ENCODE measurements around the gene DEK. TPM values are rescaled to one million over a fixed set of nuclear protein-coding genes. Genes with fewer than 3 reads are reported as not detected.
A peak's percentile ranks its signal among the peaks of the same experiment; 100 is the strongest.

Gene DEK
- polyA plus RNA-seq, 1 of the 3 experiments (the other 2 are of a cell fraction): 34.2 TPM

DNA sequence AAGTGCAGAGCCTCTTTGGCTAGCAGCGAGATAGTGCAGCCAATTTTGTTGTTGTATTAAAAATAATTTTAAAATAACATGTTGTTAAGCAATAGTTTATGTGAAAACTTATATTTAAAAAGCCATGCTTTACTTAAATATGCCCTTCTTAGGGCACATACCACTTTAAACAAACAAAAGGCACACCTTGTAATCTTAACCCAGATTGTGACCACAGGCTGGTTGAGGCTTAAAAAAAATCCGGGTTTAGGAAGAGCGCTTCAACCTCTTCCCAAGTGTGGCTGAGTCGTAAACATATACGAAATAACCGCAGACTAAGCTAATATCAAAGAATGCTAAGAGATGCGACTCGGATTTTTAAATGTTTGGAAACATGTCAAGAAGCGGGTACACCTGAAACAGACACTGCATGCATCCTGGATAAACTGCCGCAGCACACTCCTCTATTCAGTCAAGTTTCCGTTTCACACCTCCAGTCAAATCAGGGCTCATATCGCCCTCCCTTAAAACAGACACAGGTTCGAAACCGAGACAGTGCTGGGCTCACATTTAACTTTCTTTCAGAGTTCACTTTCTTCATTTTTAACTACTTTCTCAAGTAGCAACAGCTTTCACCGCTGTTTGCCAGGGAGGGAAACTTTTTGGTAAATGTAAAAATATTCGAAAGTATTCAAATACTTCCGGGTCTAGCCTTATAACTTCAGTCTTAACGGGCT lies 1.5 kb downstream of the DEK start:
- H3K27me3 ChIP-seq (ENCODE audit: insufficient read depth): no peaks in the 10 kb centered on the region
- peaks cover 8% of the 10 kb centered on the region for H3F3A ChIP-seq (replicated peaks; ENCODE audit: insufficient read depth)
- ChIA-PET CTCF (interaction anchor here (1.0 kb wide), 1 partner anchor 21 kb away, joined by 3 read pairs; no protein-coding TSS in a partner anchor), POLR2A (no interaction called here)
- H2AFZ ChIP-seq (ENCODE audit: low read depth): no peak overlapping the region
- H3K27ac ChIP-seq (ENCODE audit: low read depth in 2 of 2, low read length in 1 of 2): peak overlapping the region; percentile 47 to 88
- peaks cover 51% of the 10 kb centered on the region for H4K20me1 ChIP-seq (ENCODE audit: insufficient read depth)
- TF ChIP-seq RXRA (IDR thresholded peaks at IDR 0.05; ENCODE audit: borderline replicate concordance, low read depth): 0 out of 2 replicates have a peak, but pooled peaks have one; percentile 8
- TF ChIP-seq IRF3 (IDR thresholded peaks at IDR 0.05; ENCODE audit: low read depth, low read length): no peak
- 0 out of 2 replicates have a peak, but pooled peaks have one; percentile 30 for TF ChIP-seq ELF1 (IDR thresholded peaks at IDR 0.05)
- peaks cover 6 to 7% of the 10 kb centered on the region in 2 experiments for H3K36me3 ChIP-seq (replicated peaks in 1 of 2; ENCODE audit: control insufficient read depth in 1 of 2, insufficient read depth in 2 of 2, low read length in 1 of 2)
- H3K9me2 ChIP-seq: no peaks in the 10 kb centered on the region
- H3K4me2 ChIP-seq: peak overlapping the region; percentile 91
- 6% methylated on average over 18 of the region's 18 CpGs for WGBS (ENCODE audit: low lambda C conversion rate)
- H3K4me1 ChIP-seq (ENCODE audit: control insufficient read depth in 1 of 2, insufficient read depth in 2 of 2, low read depth in 1 of 2, low read length in 1 of 2): peaks cover 17 to 21% of the 10 kb centered on the region in 2 experiments; a peak in 3 of 4 replicates
- H3K9ac ChIP-seq: peak overlapping the region; percentile 92
- H3K4me3 ChIP-seq (ENCODE audit: low read depth in 2 of 2, low read length in 1 of 2): peak overlapping the region; percentile 88 to 93
- no peaks in the 10 kb centered on the region for H3K9me3 ChIP-seq
- H3K79me2 ChIP-seq (ENCODE audit: insufficient read depth): peaks cover 62% of the 10 kb centered on the region
- DNase-seq: no peak

DNA sequence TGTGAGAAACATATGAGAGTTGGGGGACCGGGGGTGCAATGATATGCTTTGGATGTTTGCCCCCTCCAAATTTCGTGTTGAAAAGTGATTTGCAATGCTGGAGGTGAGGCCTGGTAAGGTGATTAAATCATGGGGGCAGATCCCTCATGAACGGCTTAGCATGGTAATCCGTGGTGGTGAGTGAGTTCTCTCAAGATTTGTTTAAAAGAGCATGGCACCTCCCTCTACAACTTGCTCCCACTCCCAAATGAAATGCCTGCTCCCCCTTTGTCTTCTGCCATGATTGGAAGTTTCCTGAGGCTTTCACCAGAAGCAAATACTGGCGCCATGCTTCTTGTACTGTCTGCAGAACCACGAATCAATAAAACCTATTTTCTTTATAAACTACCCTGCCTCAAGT lies 2.5 kb downstream of the DEK start:
- ChIA-PET POLR2A (no interaction called here), CTCF (no interaction called here)
- DNase-seq: no peak
- Histone ChIP-seq H3K79me2 (ENCODE audit: insufficient read depth) (peaks cover 72% of the 10 kb centered on the region), H3K36me3 (replicated peaks in 1 of 2; ENCODE audit: control insufficient read depth in 1 of 2, insufficient read depth in 2 of 2, low read length in 1 of 2) (peaks cover 16% of the 10 kb centered on the region in 2 experiments), H4K20me1 (ENCODE audit: insufficient read depth) (peaks cover 56% of the 10 kb centered on the region), H3K4me3 (ENCODE audit: low read depth in 2 of 2, low read length in 1 of 2) (peak overlapping the region in 1 of 2 experiments; percentile 88; a peak in 3 of 4 replicates), H2AFZ (ENCODE audit: low read depth) (no peak overlapping the region), H3K27ac (ENCODE audit: low read depth in 2 of 2, low read length in 1 of 2) (peak overlapping the region in 1 of 2 experiments; percentile 45; a peak in 1 of 4 replicates), H3K4me1 (ENCODE audit: control insufficient read depth in 1 of 2, insufficient read depth in 2 of 2, low read depth in 1 of 2, low read length in 1 of 2) (peaks cover 17 to 21% of the 10 kb centered on the region in 2 experiments; a peak in 3 of 4 replicates), H3K9ac (no peak overlapping the region), H3F3A (replicated peaks; ENCODE audit: insufficient read depth) (peaks cover 8% of the 10 kb centered on the region), H3K4me2 (peak overlapping the region; percentile 91), H3K27me3 (ENCODE audit: insufficient read depth) (no peaks in the 10 kb centered on the region), H3K9me3 (no peaks in the 10 kb centered on the region), H3K9me2 (no peaks in the 10 kb centered on the region)
- 79% methylated on average over 6 of the region's 6 CpGs for WGBS (ENCODE audit: low lambda C conversion rate)
- TF ChIP-seq MAX (IDR thresholded peaks at IDR 0.05; ENCODE audit: low read depth): no peak
- no peak for TF ChIP-seq MEF2A (IDR thresholded peaks at IDR 0.05; ENCODE audit: borderline replicate concordance, low read depth)
- TF ChIP-seq GABPA (IDR thresholded peaks at IDR 0.05; ENCODE audit: low read depth): no peak
- no peak for TF ChIP-seq FOXJ3 (CRISPR knock-in tag; IDR thresholded peaks at IDR 0.05)
- TF ChIP-seq USF2 (IDR thresholded peaks at IDR 0.05; ENCODE audit: borderline replicate concordance, low read depth, low read length): no peak
- TF ChIP-seq, protein P1, sequence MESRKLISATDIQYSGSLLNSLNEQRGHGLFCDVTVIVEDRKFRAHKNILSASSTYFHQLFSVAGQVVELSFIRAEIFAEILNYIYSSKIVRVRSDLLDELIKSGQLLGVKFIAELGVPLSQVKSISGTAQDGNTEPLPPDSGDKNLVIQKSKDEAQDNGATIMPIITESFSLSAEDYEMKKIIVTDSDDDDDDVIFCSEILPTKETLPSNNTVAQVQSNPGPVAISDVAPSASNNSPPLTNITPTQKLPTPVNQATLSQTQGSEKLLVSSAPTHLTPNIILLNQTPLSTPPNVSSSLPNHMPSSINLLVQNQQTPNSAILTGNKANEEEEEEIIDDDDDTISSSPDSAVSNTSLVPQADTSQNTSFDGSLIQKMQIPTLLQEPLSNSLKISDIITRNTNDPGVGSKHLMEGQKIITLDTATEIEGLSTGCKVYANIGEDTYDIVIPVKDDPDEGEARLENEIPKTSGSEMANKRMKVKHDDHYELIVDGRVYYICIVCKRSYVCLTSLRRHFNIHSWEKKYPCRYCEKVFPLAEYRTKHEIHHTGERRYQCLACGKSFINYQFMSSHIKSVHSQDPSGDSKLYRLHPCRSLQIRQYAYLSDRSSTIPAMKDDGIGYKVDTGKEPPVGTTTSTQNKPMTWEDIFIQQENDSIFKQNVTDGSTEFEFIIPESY (IDR thresholded peaks at IDR 0.05; ENCODE audit: borderline replicate concordance, low read depth): no peak

All from SK-N-SH (cell line).